Skeletal muscle tissue (tissue), 4 donors: ENCODE measurements around the gene CCDC91. TPM values are rescaled to one million over a fixed set of nuclear protein-coding genes. Genes with fewer than 3 reads are reported as not detected.

Source experiments
- H3K27ac ChIP-seq: one replicate; pipeline ENCODE4 v1.7.0; 2013; ENCODE audit warnings: mild to moderate bottlenecking, low read depth, low read length, inconsistent platforms
- H3K27me3 ChIP-seq, 3 donors: one replicate each; pipeline ENCODE4 v1.7.0; 2013; ENCODE audit warnings: low read length in 3 of 3; ENCODE audit not compliant: control insufficient read depth in 3 of 3, insufficient read depth in 3 of 3
- H3K36me3 ChIP-seq, 3 donors: one replicate each; pipeline ENCODE4 v1.7.0; 2013; ENCODE audit warnings: low read length in 3 of 3; ENCODE audit not compliant: control insufficient read depth in 3 of 3, insufficient read depth in 3 of 3
- H3K4me1 ChIP-seq, 3 donors: one replicate each; pipeline ENCODE4 v1.7.0; 2013; ENCODE audit warnings: low read length in 3 of 3, mild to moderate bottlenecking in 3 of 3; ENCODE audit not compliant: control insufficient read depth in 3 of 3, insufficient read depth in 3 of 3
- H3K4me3 ChIP-seq, 3 donors: one replicate each; pipeline ENCODE4 v1.7.0; 2013; ENCODE audit warnings: low read length in 3 of 3
- H3K9ac ChIP-seq, 3 donors: one replicate each; pipeline ENCODE4 v1.7.0; 2013; ENCODE audit warnings: low read length in 3 of 3, mild to moderate bottlenecking in 3 of 3, moderate library complexity in 2 of 3, low read depth in 1 of 3
- H3K9me3 ChIP-seq, 3 donors: one replicate each; pipeline ENCODE4 v1.7.0; 2013; ENCODE audit warnings: low read length in 3 of 3; ENCODE audit not compliant: control insufficient read depth in 3 of 3
- total RNA-seq: library from RNA; depleted of rRNA; stranded (reverse); fragments of >200 nt; gene quantifications from one replicate; pipeline ENCODE4 v1.2.3, GENCODE V29; 2014
- donor health status: Osteomylitis.

CCDC91 gene
- total RNA-seq = 32.9 TPM

GRCh38 chr12:28190321-28191050, at the start of gene CCDC91:
CCDC91 (plus strand) TSS chr12:28190456; CDS start chr12:28257216, 66,760 bp downstream.
- Histone ChIP-seq H3K9me3 (no peaks in the 10 kb centered on the region), H3K9ac (peak within 1 kb of the TSS; percentile 91 to 96 (median 92)), H3K4me1 (peaks cover 6 to 17% (median 17%) of the 10 kb centered on the region in 3 donors), H3K36me3 (no peaks in the 10 kb centered on the region), H3K27ac (peak within 1 kb of the TSS; percentile 96), H3K27me3 (no peaks in the 10 kb centered on the region), H3K4me3 (peak within 1 kb of the TSS; percentile 92 to 95 (median 94))

- H3K36me3 ChIP-seq = no peaks in the 10 kb centered on the region
- no peak overlapping the region for H3K27ac ChIP-seq
- H3K9ac ChIP-seq = no peak overlapping the region
- no peaks in the 10 kb centered on the region for H3K9me3 ChIP-seq
- H3K4me3 ChIP-seq = no peak overlapping the region
- H3K27me3 ChIP-seq = no peaks in the 10 kb centered on the region
- H3K4me1 ChIP-seq = no peaks in the 10 kb centered on the region
These were observed 46.2 kb upstream of the CCDC91 start for GRCh38 chr12:28144059-28144458.

GRCh38 chr12:28144532-28144931, 45.7 kb upstream of the CCDC91 start:
- Histone ChIP-seq H3K9ac (no peak overlapping the region), H3K9me3 (no peaks in the 10 kb centered on the region)

GRCh38 chr12:28145216-28145615, 45.0 kb upstream of the CCDC91 start:
- Histone ChIP-seq H3K27ac (no peak overlapping the region), H3K9me3 (no peaks in the 10 kb centered on the region), H3K4me1 (no peaks in the 10 kb centered on the region), H3K27me3 (no peaks in the 10 kb centered on the region), H3K4me3 (no peak overlapping the region), H3K9ac (no peak overlapping the region), H3K36me3 (no peaks in the 10 kb centered on the region)

More at GRCh38 chr12:28144532-28144931, 45.7 kb upstream of the CCDC91 start:
- H3K4me3 ChIP-seq = no peak overlapping the region
- H3K4me1 ChIP-seq = no peaks in the 10 kb centered on the region
- H3K27ac ChIP-seq = no peak overlapping the region
- no peaks in the 10 kb centered on the region for H3K36me3 ChIP-seq
- H3K27me3 ChIP-seq = no peaks in the 10 kb centered on the region

- H3K36me3 ChIP-seq = no peaks in the 10 kb centered on the region
- H3K9me3 ChIP-seq = no peaks in the 10 kb centered on the region
- H3K27me3 ChIP-seq = no peaks in the 10 kb centered on the region
- no peak overlapping the region for H3K4me3 ChIP-seq
- no peak overlapping the region for H3K9ac ChIP-seq
- no peak overlapping the region for H3K27ac ChIP-seq
- no peaks in the 10 kb centered on the region for H3K4me1 ChIP-seq
These were observed 41.0 kb upstream of the CCDC91 start for GRCh38 chr12:28149279-28149678.

- Histone ChIP-seq H3K4me3 (no peak overlapping the region), H3K27ac (no peak overlapping the region)
These were observed 33.9 kb upstream of the CCDC91 start for GRCh38 chr12:28156362-28156761.

GRCh38 chr12:28156804-28157203, 33.5 kb upstream of the CCDC91 start:
- Histone ChIP-seq H3K27ac (no peak overlapping the region), H3K4me3 (no peak overlapping the region), H3K9me3 (no peaks in the 10 kb centered on the region), H3K27me3 (no peaks in the 10 kb centered on the region), H3K36me3 (no peaks in the 10 kb centered on the region), H3K9ac (no peak overlapping the region), H3K4me1 (no peaks in the 10 kb centered on the region)

More at GRCh38 chr12:28156362-28156761, 33.9 kb upstream of the CCDC91 start:
- no peaks in the 10 kb centered on the region for H3K4me1 ChIP-seq
- no peak overlapping the region for H3K9ac ChIP-seq
- H3K36me3 ChIP-seq = no peaks in the 10 kb centered on the region
- no peaks in the 10 kb centered on the region for H3K27me3 ChIP-seq
- H3K9me3 ChIP-seq = no peaks in the 10 kb centered on the region

GRCh38 chr12:28158353-28158752, 31.9 kb upstream of the CCDC91 start:
- Histone ChIP-seq H3K36me3 (no peaks in the 10 kb centered on the region), H3K9ac (no peak overlapping the region), H3K9me3 (no peaks in the 10 kb centered on the region), H3K4me1 (no peaks in the 10 kb centered on the region), H3K4me3 (no peak overlapping the region), H3K27ac (no peak overlapping the region), H3K27me3 (no peaks in the 10 kb centered on the region)

- Histone ChIP-seq H3K9ac (no peak overlapping the region), H3K4me1 (no peaks in the 10 kb centered on the region), H3K27me3 (no peaks in the 10 kb centered on the region), H3K9me3 (no peaks in the 10 kb centered on the region), H3K36me3 (no peaks in the 10 kb centered on the region), H3K4me3 (no peak overlapping the region), H3K27ac (no peak overlapping the region)
These were observed 30.6 kb upstream of the CCDC91 start for GRCh38 chr12:28159688-28160087.

- no peaks in the 10 kb centered on the region for H3K27me3 ChIP-seq
- H3K4me1 ChIP-seq = no peaks in the 10 kb centered on the region
- no peaks in the 10 kb centered on the region for H3K9me3 ChIP-seq
- no peaks in the 10 kb centered on the region for H3K36me3 ChIP-seq
- H3K4me3 ChIP-seq = no peak overlapping the region
- no peak overlapping the region for H3K27ac ChIP-seq
- no peak overlapping the region for H3K9ac ChIP-seq
These were observed 28.6 kb upstream of the CCDC91 start for GRCh38 chr12:28161697-28162096.
